ENCODE results near the gene STX12. TPM values are rescaled to one million over a fixed set of nuclear protein-coding genes. Genes with fewer than 3 reads are reported as not detected.
"Not testable (repeated sequence)": the region's sequence is repeated elsewhere in the genome, so short reads cannot be mapped to it uniquely, and the experiment has no call there.

Gene STX12
- total RNA-seq, 3 donors from 2014 or later (not counting 1 experiment from before 2014, with no cell fraction given), result 29.6 to 36.2 (median 32.3) TPM

GRCh38 chr1:27869719-27870085 lies 96.7 kb downstream of the STX12 start:
- H3K36me3 Mint-ChIP-seq, result no peaks in the 10 kb centered on the region
- no peak overlapping the region for H3K4me3 ChIP-seq (ENCODE audit: low read length)
- H3K27me3 Mint-ChIP-seq (ENCODE audit: low read depth in 2 of 2), result no peaks in the 10 kb centered on the region
- ATAC-seq (no peak), DNase-seq (no peak)
- H3K4me1 ChIP-seq (ENCODE audit: control insufficient read depth, insufficient read depth, low read length), result peaks cover 63% of the 10 kb centered on the region
- 80% methylated on average over 1 of the region's 1 CpG for WGBS (ENCODE audit: insufficient coverage)
- peak overlapping the region; percentile 73 for H3K4me3 Mint-ChIP-seq
- H3K9me3 ChIP-seq (ENCODE audit: control insufficient read depth, insufficient read depth, low read length), result no peaks in the 10 kb centered on the region
- TF ChIP-seq CTCF (IDR thresholded peaks at IDR 0.05), result no peak
- no peaks in the 10 kb centered on the region for H3K27me3 ChIP-seq (ENCODE audit: control insufficient read depth, insufficient read depth, low read length)
- H3K9me3 Mint-ChIP-seq, result no peaks in the 10 kb centered on the region
- peaks cover 29 to 44% of the 10 kb centered on the region in 2 donors for H3K4me1 Mint-ChIP-seq
- intact Hi-C loops (cut with micrococcal nuclease), result loop anchor here (5.0 kb wide), 1 partner anchor 123 kb away; no protein-coding TSS in a partner anchor
- H3K27ac ChIP-seq (ENCODE audit: low read length), result peak overlapping the region; percentile 77
- no peaks in the 10 kb centered on the region for H3K36me3 ChIP-seq (ENCODE audit: control insufficient read depth, insufficient read depth, low read length)
- peak overlapping the region; percentile 91 to 94 for H3K27ac Mint-ChIP-seq

- H3K36me3 Mint-ChIP-seq; H3K4me3 ChIP-seq (ENCODE audit: low read length); ATAC-seq; H3K27me3 Mint-ChIP-seq (ENCODE audit: low read depth in 2 of 2); H3K36me3 ChIP-seq (ENCODE audit: control insufficient read depth, insufficient read depth, low read length); H3K27ac Mint-ChIP-seq; DNase-seq; H3K27me3 ChIP-seq (ENCODE audit: control insufficient read depth, insufficient read depth, low read length); H3K27ac ChIP-seq (ENCODE audit: low read length); H3K9me3 ChIP-seq (ENCODE audit: control insufficient read depth, insufficient read depth, low read length); H3K9me3 Mint-ChIP-seq: not testable (repeated sequence)
- Mint-ChIP-seq H3K4me1 (peaks cover 36 to 55% of the 10 kb centered on the region in 2 donors), H3K4me3 (peak overlapping the region; percentile 81)
- intact Hi-C loops (cut with micrococcal nuclease), result loop anchor here (5.0 kb wide), 1 partner anchor 121 kb away; no protein-coding TSS in a partner anchor
- WGBS (ENCODE audit: insufficient coverage), result 93% methylated on average over 7 of the region's 7 CpGs
- H3K4me1 ChIP-seq (ENCODE audit: control insufficient read depth, insufficient read depth, low read length), result peaks cover 71% of the 10 kb centered on the region
Measured at GRCh38 chr1:27871076-27871475, 98.1 kb downstream of the STX12 start.

- Histone ChIP-seq H3K4me3 (ENCODE audit: low read length) (peak within 1 kb of the TSS; percentile 92), H3K9me3 (ENCODE audit: control insufficient read depth, insufficient read depth, low read length) (no peaks in the 10 kb centered on the region), H3K27ac (ENCODE audit: low read length) (peak within 1 kb of the TSS; percentile 91), H3K27me3 (ENCODE audit: control insufficient read depth, insufficient read depth, low read length) (no peaks in the 10 kb centered on the region), H3K4me1 (ENCODE audit: control insufficient read depth, insufficient read depth, low read length) (peaks cover 78% of the 10 kb centered on the region), H3K36me3 (ENCODE audit: control insufficient read depth, insufficient read depth, low read length) (peaks cover 11% of the 10 kb centered on the region)
- ATAC-seq (peak; percentile 66 to 83 (median 75)), DNase-seq (peak; percentile 70 to 84)
- Mint-ChIP-seq H3K4me3 (peak within 1 kb of the TSS; percentile 94), H3K9me3 (no peaks in the 10 kb centered on the region), H3K27me3 (ENCODE audit: low read depth in 2 of 2) (no peaks in the 10 kb centered on the region), H3K4me1 (peaks cover 36 to 61% of the 10 kb centered on the region in 2 donors), H3K36me3 (no peaks in the 10 kb centered on the region), H3K27ac (peak within 1 kb of the TSS; percentile 91 to 95)
- TF ChIP-seq CTCF (IDR thresholded peaks at IDR 0.05), result no peak
- WGBS (ENCODE audit: insufficient coverage), result 8% methylated on average over 52 of the region's 53 CpGs
- intact Hi-C loops (cut with micrococcal nuclease), result loop anchor here (5.0 kb wide), 1 partner anchor 120 kb away; no protein-coding TSS in a partner anchor
Measured at GRCh38 chr1:27872059-27872801, 99.2 kb downstream of the STX12 start, which contains the start of gene THEMIS2. Gene THEMIS2, plus strand, starts transcription at chr1:27872544. Its CDS starts 28 bp downstream, at chr1:27872572.

- WGBS (ENCODE audit: insufficient coverage), result under 1% methylated on average over 38 of the region's 38 CpGs
- peak overlapping the region; percentile 92 for H3K4me3 ChIP-seq (ENCODE audit: low read length)
- no peak for TF ChIP-seq CTCF (IDR thresholded peaks at IDR 0.05)
- no peaks in the 10 kb centered on the region for H3K9me3 ChIP-seq (ENCODE audit: control insufficient read depth, insufficient read depth, low read length)
- Mint-ChIP-seq H3K27ac (peak overlapping the region; percentile 91 to 95), H3K4me3 (peak overlapping the region; percentile 94), H3K27me3 (ENCODE audit: low read depth in 2 of 2) (no peaks in the 10 kb centered on the region), H3K9me3 (no peaks in the 10 kb centered on the region), H3K36me3 (no peaks in the 10 kb centered on the region), H3K4me1 (peaks cover 38 to 66% of the 10 kb centered on the region in 2 donors)
- intact Hi-C loops (cut with micrococcal nuclease), result loop anchor here (5.0 kb wide), 1 partner anchor 119 kb away; no protein-coding TSS in a partner anchor
- peaks cover 12% of the 10 kb centered on the region for H3K36me3 ChIP-seq (ENCODE audit: control insufficient read depth, insufficient read depth, low read length)
- ATAC-seq, result peak; percentile 12 to 33 (median 14)
- H3K4me1 ChIP-seq (ENCODE audit: control insufficient read depth, insufficient read depth, low read length), result peaks cover 80% of the 10 kb centered on the region
- H3K27me3 ChIP-seq (ENCODE audit: control insufficient read depth, insufficient read depth, low read length), result no peaks in the 10 kb centered on the region
- peak overlapping the region; percentile 91 for H3K27ac ChIP-seq (ENCODE audit: low read length)
- peak in 1 of 2 donors; percentile 55 for DNase-seq
Measured at GRCh38 chr1:27872802-27873551, 100.0 kb downstream of the STX12 start.
